K562 (cell line): ENCODE data around the gene GPR176.

Experiments used
- CEBPB ChIP-seq: fragments of 450-650 bp; IDR thresholded peaks from 2 replicates; pipeline ENCODE4 v1.6.1; 2016; ENCODE audit warnings: missing genetic modification characterization, missing compliant biosample characterization
- CTCF ChIP-seq, 3 experiments: IDR thresholded peaks in 2 of 3; conservative IDR thresholded peaks in 1 of 3; 2 replicates each; pipeline ENCODE4 v1.5.1; 2011 to 2012; ENCODE audit warnings: low read length in 3 of 3, mild to moderate bottlenecking in 3 of 3, control low read depth in 2 of 3, improper control_type of control experiment in 1 of 3, inconsistent platforms in 1 of 3, low read depth in 1 of 3, mixed read lengths in 1 of 3, moderate library complexity in 1 of 3; ENCODE audit not compliant: insufficient read depth in 2 of 3
- EZH2 ChIP-seq: IDR thresholded peaks from 2 replicates; pipeline ENCODE4 v1.6.1; 2012; ENCODE audit warnings: low read depth, mild to moderate bottlenecking, inconsistent platforms, low read length, borderline replicate concordance
- NFIC ChIP-seq: fragments of 450-650 bp; IDR thresholded peaks from 2 replicates; pipeline ENCODE4 v1.6.1; 2017; ENCODE audit warnings: mild to moderate bottlenecking, inconsistent platforms
- ZNF785 ChIP-seq: fragments of 250-450 bp; sonication (Bioruptor Pico); IDR thresholded peaks from 2 replicates; pipeline ENCODE4 v1.4.0; 2020; ENCODE audit warnings: mild to moderate bottlenecking

GRCh38 chr15:39814489-39814888 is 105.6 kb downstream of the GPR176 start:
- TF ChIP-seq CEBPB (tag) (no peak), CTCF (IDR thresholded peaks at IDR 0.05 in 2 of 3, conservative IDR thresholded peaks at IDR 0.05 in 1 of 3; ENCODE audit: insufficient read depth in 2 of 3, low read depth in 1 of 3, low read length in 3 of 3) (no peak), ZNF785 (CRISPR knock-in tag) (no peak), NFIC (no peak), EZH2 (no peak)
